ENCODE data around the gene ALPP. TPM values are rescaled to one million over a fixed set of nuclear protein-coding genes. Genes with fewer than 3 reads are reported as not detected.
"Not testable (repeated sequence)": the region's sequence is repeated elsewhere in the genome, so short reads cannot be mapped to it uniquely, and the experiment has no call there.

ALPP gene
- total RNA-seq, 3 donors from 2014 or later (not counting 1 experiment from before 2014, with no cell fraction given): 0.30 TPM; not detected in 2

- H3K27me3 ChIP-seq (ENCODE audit: control insufficient read depth, insufficient read depth, low read length): peaks cover 2% of the 10 kb centered on the region
- H3K36me3 ChIP-seq (ENCODE audit: control insufficient read depth, insufficient read depth, low read length): no peaks in the 10 kb centered on the region
- no peaks in the 10 kb centered on the region for H3K4me1 ChIP-seq (ENCODE audit: control insufficient read depth, insufficient read depth, low read length)
- Mint-ChIP-seq H3K4me1 (no peaks in the 10 kb centered on the region), H3K36me3 (no peaks in the 10 kb centered on the region), H3K27me3 (ENCODE audit: low read depth in 2 of 2) (peaks cover 22 to 44% of the 10 kb centered on the region in 2 donors), H3K9me3 (no peaks in the 10 kb centered on the region), H3K27ac (no peak overlapping the region), H3K4me3 (no peak overlapping the region)
- H3K27ac ChIP-seq (ENCODE audit: low read length): no peak overlapping the region
- intact Hi-C loops (cut with micrococcal nuclease): no loop called here
- no peak for TF ChIP-seq CTCF (IDR thresholded peaks at IDR 0.05)
- DNase-seq (no peak), ATAC-seq (no peak)
- H3K9me3 ChIP-seq (ENCODE audit: control insufficient read depth, insufficient read depth, low read length): no peaks in the 10 kb centered on the region
- no peak overlapping the region for H3K4me3 ChIP-seq (ENCODE audit: low read length)
- 89% methylated on average over 42 of the region's 42 CpGs for WGBS (ENCODE audit: insufficient coverage)
Observed at GRCh38 chr2:232388324-232388891, 9.9 kb downstream of the ALPP start.

- H3K27ac ChIP-seq (ENCODE audit: low read length): no peak overlapping the region
- Mint-ChIP-seq H3K4me1 (no peaks in the 10 kb centered on the region), H3K27me3 (ENCODE audit: low read depth in 2 of 2) (peaks cover 23 to 40% of the 10 kb centered on the region in 2 donors), H3K27ac (no peak overlapping the region), H3K4me3 (no peak overlapping the region), H3K9me3 (no peaks in the 10 kb centered on the region), H3K36me3 (no peaks in the 10 kb centered on the region)
- intact Hi-C loops (cut with micrococcal nuclease): no loop called here
- no peak for TF ChIP-seq CTCF (IDR thresholded peaks at IDR 0.05)
- no peak for ATAC-seq
- no peak overlapping the region for H3K4me3 ChIP-seq (ENCODE audit: low read length)
- no peaks in the 10 kb centered on the region for H3K36me3 ChIP-seq (ENCODE audit: control insufficient read depth, insufficient read depth, low read length)
- H3K4me1 ChIP-seq (ENCODE audit: control insufficient read depth, insufficient read depth, low read length): no peaks in the 10 kb centered on the region
- peaks cover 2% of the 10 kb centered on the region for H3K27me3 ChIP-seq (ENCODE audit: control insufficient read depth, insufficient read depth, low read length)
- DNase-seq: no peak
- 91% methylated on average over 6 of the region's 6 CpGs for WGBS (ENCODE audit: insufficient coverage)
- no peaks in the 10 kb centered on the region for H3K9me3 ChIP-seq (ENCODE audit: control insufficient read depth, insufficient read depth, low read length)
Observed at GRCh38 chr2:232389327-232389726, 10.8 kb downstream of the ALPP start.

- Histone ChIP-seq H3K9me3 (ENCODE audit: control insufficient read depth, insufficient read depth, low read length) (no peaks in the 10 kb centered on the region), H3K4me3 (ENCODE audit: low read length) (no peak overlapping the region), H3K4me1 (ENCODE audit: control insufficient read depth, insufficient read depth, low read length) (no peaks in the 10 kb centered on the region), H3K27me3 (ENCODE audit: control insufficient read depth, insufficient read depth, low read length) (peaks cover 2% of the 10 kb centered on the region), H3K27ac (ENCODE audit: low read length) (no peak overlapping the region), H3K36me3 (ENCODE audit: control insufficient read depth, insufficient read depth, low read length) (no peaks in the 10 kb centered on the region)
- Mint-ChIP-seq H3K4me3 (no peak overlapping the region), H3K27me3 (ENCODE audit: low read depth in 2 of 2) (peaks cover 25 to 35% of the 10 kb centered on the region in 2 donors), H3K9me3 (no peaks in the 10 kb centered on the region), H3K4me1 (no peaks in the 10 kb centered on the region), H3K27ac (no peak overlapping the region), H3K36me3 (no peaks in the 10 kb centered on the region)
- intact Hi-C loops (cut with micrococcal nuclease): no loop called here
- no peak for TF ChIP-seq CTCF (IDR thresholded peaks at IDR 0.05)
- 16% methylated on average over 3 of the region's 3 CpGs for WGBS (ENCODE audit: insufficient coverage)
- DNase-seq (no peak), ATAC-seq (no peak)
Observed at GRCh38 chr2:232390661-232391060, 12.1 kb downstream of the ALPP start.

GRCh38 chr2:232393556-232393955 is 15.0 kb downstream of the ALPP start:
- no peak overlapping the region for H3K4me3 Mint-ChIP-seq
- WGBS (ENCODE audit: insufficient coverage): 95% methylated on average over 8 of the region's 8 CpGs
- intact Hi-C loops (cut with micrococcal nuclease): no loop called here
- Histone ChIP-seq H3K36me3 (ENCODE audit: control insufficient read depth, insufficient read depth, low read length) (no peaks in the 10 kb centered on the region), H3K4me1 (ENCODE audit: control insufficient read depth, insufficient read depth, low read length) (no peaks in the 10 kb centered on the region), H3K27me3 (ENCODE audit: control insufficient read depth, insufficient read depth, low read length) (no peaks in the 10 kb centered on the region), H3K4me3 (ENCODE audit: low read length) (no peak overlapping the region), H3K9me3 (ENCODE audit: control insufficient read depth, insufficient read depth, low read length) (no peaks in the 10 kb centered on the region), H3K27ac (ENCODE audit: low read length) (no peak overlapping the region)
- no peak overlapping the region for H3K27ac Mint-ChIP-seq
- no peaks in the 10 kb centered on the region for H3K4me1 Mint-ChIP-seq
- TF ChIP-seq CTCF (IDR thresholded peaks at IDR 0.05): no peak
- no peak for ATAC-seq
- H3K9me3 Mint-ChIP-seq: no peaks in the 10 kb centered on the region
- no peak for DNase-seq
- H3K27me3 Mint-ChIP-seq (ENCODE audit: low read depth in 2 of 2): peaks cover 21 to 33% of the 10 kb centered on the region in 2 donors
- H3K36me3 Mint-ChIP-seq: no peaks in the 10 kb centered on the region

- H3K36me3 Mint-ChIP-seq; ATAC-seq; H3K36me3 ChIP-seq (ENCODE audit: control insufficient read depth, insufficient read depth, low read length); H3K9me3 ChIP-seq (ENCODE audit: control insufficient read depth, insufficient read depth, low read length); H3K27ac Mint-ChIP-seq; H3K27ac ChIP-seq (ENCODE audit: low read length); H3K4me1 Mint-ChIP-seq; H3K4me3 ChIP-seq (ENCODE audit: low read length); DNase-seq; intact Hi-C loops (cut with micrococcal nuclease); H3K9me3 Mint-ChIP-seq; H3K27me3 ChIP-seq (ENCODE audit: control insufficient read depth, insufficient read depth, low read length); H3K4me3 Mint-ChIP-seq; H3K4me1 ChIP-seq (ENCODE audit: control insufficient read depth, insufficient read depth, low read length): not testable (repeated sequence)
- peaks cover 17 to 35% of the 10 kb centered on the region in 2 donors for H3K27me3 Mint-ChIP-seq (ENCODE audit: low read depth in 2 of 2)
- WGBS (ENCODE audit: insufficient coverage): 89% methylated on average over 6 of the region's 7 CpGs
Observed at GRCh38 chr2:232394431-232394830, 15.9 kb downstream of the ALPP start.

All from natural killer cell (primary cell).